ENCODE results near the gene ZNF106.
A peak's percentile ranks its signal among the peaks of the same experiment; 100 is the strongest.

Gene ZNF106

DNA sequence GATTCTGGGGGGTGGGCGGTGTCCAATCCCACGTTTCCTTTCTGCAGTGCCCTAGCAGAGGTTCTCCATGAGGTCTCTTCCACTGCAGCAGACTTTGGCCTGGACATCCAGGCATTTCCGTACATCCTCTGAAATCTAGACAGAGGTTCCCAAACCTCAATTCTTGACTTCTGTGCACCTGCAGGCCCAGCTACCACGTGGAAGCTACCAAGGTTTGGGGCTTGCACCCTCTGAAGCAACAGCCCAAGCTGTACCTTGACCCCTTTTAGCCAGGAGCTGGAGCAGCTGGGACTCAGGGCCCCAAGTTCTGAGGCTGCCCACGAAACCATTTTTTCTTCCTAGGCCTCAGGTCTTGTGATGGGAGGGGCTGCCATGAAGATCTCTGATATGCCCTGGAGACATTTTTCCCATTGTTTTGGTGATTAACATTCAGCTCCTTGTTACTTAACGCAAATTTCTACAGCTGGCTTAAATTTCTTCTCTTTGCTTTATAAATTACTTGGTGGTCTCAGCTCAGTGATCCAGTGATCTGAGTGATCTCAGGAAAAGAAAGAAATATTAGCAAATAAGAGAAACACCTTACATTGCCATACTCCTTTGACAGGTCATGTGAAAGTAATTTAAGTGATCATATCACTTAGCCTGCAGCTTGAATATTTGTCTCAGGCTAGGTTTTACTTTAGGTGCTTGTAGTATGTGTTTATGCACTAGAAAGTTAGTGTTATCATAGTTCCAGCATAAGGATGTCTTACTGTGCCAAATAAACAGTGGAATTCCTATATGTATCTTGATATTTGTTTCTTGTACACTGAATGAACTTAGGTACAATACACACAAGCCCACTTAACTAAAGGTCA lies 7.5 kb upstream of the ZNF106 start:
- ChIA-PET POLR2A (no interaction called here), CTCF (interaction anchor here (1.2 to 2.7 kb wide), 4 partner anchors 12 to 46 kb away, joined by 3 to 10 read pairs (median 6); no protein-coding TSS in a partner anchor)
- Histone ChIP-seq H3K27me3 (replicated peaks in 2 of 5; ENCODE audit: control insufficient read depth in 4 of 5, insufficient read depth in 5 of 5, low read length in 4 of 5) (no peaks in the 10 kb centered on the region), H3K4me3 (ENCODE audit: control insufficient read depth in 1 of 7, extremely low read depth in 1 of 7, insufficient read depth in 4 of 7, low read depth in 2 of 7, low read length in 6 of 7) (no peak overlapping the region), H3K4me1 (ENCODE audit: control extremely low read depth in 1 of 4, control insufficient read depth in 4 of 4, insufficient read depth in 4 of 4, low read length in 3 of 4) (peaks cover 23 to 66% (median 46%) of the 10 kb centered on the region in 4 experiments), H3K9me3 (ENCODE audit: control extremely low read depth in 1 of 5, control insufficient read depth in 4 of 5, insufficient read depth in 2 of 5, low read depth in 1 of 5, low read length in 4 of 5) (no peaks in the 10 kb centered on the region), H3K27ac (ENCODE audit: insufficient read depth in 1 of 2, low read depth in 1 of 2, low read length in 2 of 2, poor library complexity in 1 of 2, severe bottlenecking in 2 of 2) (peak overlapping the region in 1 of 2 experiments; percentile 17), H3K36me3 (ENCODE audit: control insufficient read depth in 4 of 4, insufficient read depth in 4 of 4, low read length in 3 of 4) (no peaks in the 10 kb centered on the region)
- no peak for DNase-seq
- 73% methylated on average over 4 of the region's 6 CpGs for WGBS (ENCODE audit: insufficient coverage)

DNA sequence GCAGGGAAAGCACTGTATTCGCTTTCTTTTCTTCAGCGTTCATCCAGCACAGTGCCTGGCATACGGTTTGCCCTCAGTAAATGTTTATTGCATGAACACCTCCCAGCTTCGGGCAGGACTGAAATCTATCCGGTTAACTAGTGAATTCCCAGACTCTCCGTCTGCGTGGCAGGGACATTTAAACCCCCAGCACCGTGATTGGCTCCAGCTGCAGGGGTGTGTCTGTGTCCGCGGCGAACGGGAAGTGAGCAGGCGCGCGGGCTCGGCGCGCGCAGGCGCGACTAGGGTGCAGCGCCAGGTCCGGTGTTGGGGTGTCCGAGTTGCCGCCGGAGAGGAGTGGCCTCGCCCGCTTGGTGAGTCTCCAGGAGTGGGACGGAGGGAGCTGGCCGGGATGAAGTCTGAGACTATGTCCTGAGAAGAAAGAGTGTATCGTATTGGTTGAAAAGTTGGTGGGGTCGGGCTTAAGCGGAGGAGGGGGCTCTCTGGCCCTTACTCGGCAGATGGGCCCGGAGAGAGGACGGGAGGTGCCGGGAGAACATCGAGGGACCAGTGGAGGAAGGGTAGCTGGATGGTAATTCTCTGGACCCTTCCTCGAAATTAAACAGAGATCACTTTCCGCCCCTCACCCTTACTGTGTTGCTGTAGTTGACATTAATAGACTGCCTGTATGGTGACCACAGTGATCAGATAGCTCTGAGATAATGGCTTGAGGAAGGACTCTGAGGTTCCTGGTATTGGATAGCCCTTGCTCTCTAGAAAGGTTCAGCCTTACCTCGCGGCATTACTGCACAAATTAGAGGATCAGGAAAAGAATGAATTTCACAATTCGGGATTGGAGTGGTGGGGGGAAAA lies 4.6 kb upstream of the ZNF106 start, which contains the start of gene SNAP23:
SNAP23 (plus strand) TSS at position 274 of the 852 bp plus-strand sequence. CDS start 16,213 bp downstream, outside the sequence.
- Histone ChIP-seq H3K9me3 (ENCODE audit: control extremely low read depth in 1 of 5, control insufficient read depth in 4 of 5, insufficient read depth in 2 of 5, low read depth in 1 of 5, low read length in 4 of 5) (no peaks in the 10 kb centered on the region), H3K4me1 (ENCODE audit: control extremely low read depth in 1 of 4, control insufficient read depth in 4 of 4, insufficient read depth in 4 of 4, low read length in 3 of 4) (peaks cover 25 to 68% (median 46%) of the 10 kb centered on the region in 4 experiments), H3K4me3 (ENCODE audit: control insufficient read depth in 1 of 7, extremely low read depth in 1 of 7, insufficient read depth in 4 of 7, low read depth in 2 of 7, low read length in 6 of 7) (peak within 1 kb of the TSS; percentile 81 to 97 (median 90)), H3K27me3 (replicated peaks in 2 of 5; ENCODE audit: control insufficient read depth in 4 of 5, insufficient read depth in 5 of 5, low read length in 4 of 5) (no peaks in the 10 kb centered on the region), H3K27ac (ENCODE audit: insufficient read depth in 1 of 2, low read depth in 1 of 2, low read length in 2 of 2, poor library complexity in 1 of 2, severe bottlenecking in 2 of 2) (peak within 1 kb of the TSS; percentile 68 to 86), H3K36me3 (ENCODE audit: control insufficient read depth in 4 of 4, insufficient read depth in 4 of 4, low read length in 3 of 4) (no peaks in the 10 kb centered on the region)
- WGBS (ENCODE audit: insufficient coverage), result 0% methylated on average over 35 of the region's 43 CpGs
- ChIA-PET CTCF (interaction anchor here (0.6 to 1.7 kb wide), 6 partner anchors 9 to 24 kb away, joined by 3 to 6 read pairs (median 4); no protein-coding TSS in a partner anchor), POLR2A (interaction anchor here (1.2 to 1.4 kb wide), 2 partner anchors 8 to 15 kb away, joined by 3 to 4 read pairs; no protein-coding TSS in a partner anchor)
- DNase-seq, result peak; percentile 78 to 87 (median 83)

DNA sequence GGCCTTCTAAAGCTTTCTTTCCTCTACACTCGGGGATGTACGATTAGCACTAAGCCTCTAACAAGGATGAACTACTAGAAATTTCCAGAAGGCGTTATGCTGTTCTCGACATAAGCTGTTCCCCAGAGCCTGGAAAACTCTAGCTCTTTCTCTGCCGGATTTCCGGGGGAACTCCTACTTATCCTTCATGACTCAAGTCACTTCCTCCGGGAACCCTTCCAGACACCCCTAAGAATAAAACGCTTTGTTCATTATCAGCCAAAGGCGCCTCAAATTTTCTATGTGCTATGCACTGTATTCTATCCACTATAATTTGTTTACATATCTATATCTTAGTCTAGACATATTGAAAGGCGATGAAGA lies 4.0 kb upstream of the ZNF106 start:
- WGBS (ENCODE audit: insufficient coverage), result 4% methylated on average over 7 of the region's 10 CpGs
- H3K36me3 ChIP-seq (ENCODE audit: control insufficient read depth in 4 of 4, insufficient read depth in 4 of 4, low read length in 3 of 4), result no peaks in the 10 kb centered on the region
- no peaks in the 10 kb centered on the region for H3K9me3 ChIP-seq (ENCODE audit: control extremely low read depth in 1 of 5, control insufficient read depth in 4 of 5, insufficient read depth in 2 of 5, low read depth in 1 of 5, low read length in 4 of 5)
- H3K27ac ChIP-seq (ENCODE audit: insufficient read depth in 1 of 2, low read depth in 1 of 2, low read length in 2 of 2, poor library complexity in 1 of 2, severe bottlenecking in 2 of 2), result peak overlapping the region; percentile 68 to 86
- peaks cover 23 to 62% (median 40%) of the 10 kb centered on the region in 4 experiments for H3K4me1 ChIP-seq (ENCODE audit: control extremely low read depth in 1 of 4, control insufficient read depth in 4 of 4, insufficient read depth in 4 of 4, low read length in 3 of 4)
- ChIA-PET CTCF (interaction anchor here (0.9 to 1.7 kb wide), 5 partner anchors 9 to 23 kb away, joined by 3 to 6 read pairs (median 4); no protein-coding TSS in a partner anchor), POLR2A (interaction anchor here (1.2 kb wide), 1 partner anchor 9 kb away, joined by 3 read pairs; no protein-coding TSS in a partner anchor)
- H3K27me3 ChIP-seq (replicated peaks in 2 of 5; ENCODE audit: control insufficient read depth in 4 of 5, insufficient read depth in 5 of 5, low read length in 4 of 5), result no peaks in the 10 kb centered on the region
- peak overlapping the region; percentile 81 to 97 (median 90) for H3K4me3 ChIP-seq (ENCODE audit: control insufficient read depth in 1 of 7, extremely low read depth in 1 of 7, insufficient read depth in 4 of 7, low read depth in 2 of 7, low read length in 6 of 7)
- DNase-seq, result no peak

DNA sequence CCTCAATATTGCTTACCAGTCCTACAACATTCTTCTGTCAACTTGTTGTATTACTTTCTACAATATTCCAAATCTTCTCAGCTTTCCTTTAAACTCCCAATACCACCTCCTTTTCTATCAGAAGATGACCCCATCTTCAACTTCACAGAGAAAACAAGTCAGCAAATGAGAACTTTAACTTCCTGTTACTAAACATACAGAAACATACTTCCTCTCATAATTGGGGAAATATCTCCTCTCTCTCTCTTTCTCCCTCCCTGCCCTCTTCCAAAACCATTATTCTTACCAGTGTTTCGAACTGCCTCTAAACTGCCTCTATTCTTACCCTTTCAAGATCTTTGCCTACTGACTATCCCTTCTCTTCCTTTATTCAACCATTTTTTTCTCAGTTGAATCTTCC lies 2.7 kb upstream of the ZNF106 start:
- CTCF ChIA-PET, result no interaction called here
- H3K27ac ChIP-seq (ENCODE audit: insufficient read depth in 1 of 2, low read depth in 1 of 2, low read length in 2 of 2, poor library complexity in 1 of 2, severe bottlenecking in 2 of 2), result no peak overlapping the region
- H3K4me3 ChIP-seq (ENCODE audit: control insufficient read depth in 1 of 7, extremely low read depth in 1 of 7, insufficient read depth in 4 of 7, low read depth in 2 of 7, low read length in 6 of 7), result peak overlapping the region in 3 of 7 experiments; percentile 11 to 38 (median 34)
- H3K4me1 ChIP-seq (ENCODE audit: control extremely low read depth in 1 of 4, control insufficient read depth in 4 of 4, insufficient read depth in 4 of 4, low read length in 3 of 4), result peaks cover 21 to 55% (median 38%) of the 10 kb centered on the region in 4 experiments
- DNase-seq, result no peak
- no peaks in the 10 kb centered on the region for H3K27me3 ChIP-seq (replicated peaks in 2 of 5; ENCODE audit: control insufficient read depth in 4 of 5, insufficient read depth in 5 of 5, low read length in 4 of 5)
- no peaks in the 10 kb centered on the region for H3K36me3 ChIP-seq (ENCODE audit: control insufficient read depth in 4 of 4, insufficient read depth in 4 of 4, low read length in 3 of 4)
- WGBS (ENCODE audit: insufficient coverage), result 70% methylated on average over 1 of the region's 1 CpG
- POLR2A ChIA-PET, result interaction anchor here (1.0 kb wide), 1 partner anchor 55 kb away, joined by 10 read pairs; the partner anchor contains the start of genes HAUS2 and LRRC57
- no peaks in the 10 kb centered on the region for H3K9me3 ChIP-seq (ENCODE audit: control extremely low read depth in 1 of 5, control insufficient read depth in 4 of 5, insufficient read depth in 2 of 5, low read depth in 1 of 5, low read length in 4 of 5)

DNA sequence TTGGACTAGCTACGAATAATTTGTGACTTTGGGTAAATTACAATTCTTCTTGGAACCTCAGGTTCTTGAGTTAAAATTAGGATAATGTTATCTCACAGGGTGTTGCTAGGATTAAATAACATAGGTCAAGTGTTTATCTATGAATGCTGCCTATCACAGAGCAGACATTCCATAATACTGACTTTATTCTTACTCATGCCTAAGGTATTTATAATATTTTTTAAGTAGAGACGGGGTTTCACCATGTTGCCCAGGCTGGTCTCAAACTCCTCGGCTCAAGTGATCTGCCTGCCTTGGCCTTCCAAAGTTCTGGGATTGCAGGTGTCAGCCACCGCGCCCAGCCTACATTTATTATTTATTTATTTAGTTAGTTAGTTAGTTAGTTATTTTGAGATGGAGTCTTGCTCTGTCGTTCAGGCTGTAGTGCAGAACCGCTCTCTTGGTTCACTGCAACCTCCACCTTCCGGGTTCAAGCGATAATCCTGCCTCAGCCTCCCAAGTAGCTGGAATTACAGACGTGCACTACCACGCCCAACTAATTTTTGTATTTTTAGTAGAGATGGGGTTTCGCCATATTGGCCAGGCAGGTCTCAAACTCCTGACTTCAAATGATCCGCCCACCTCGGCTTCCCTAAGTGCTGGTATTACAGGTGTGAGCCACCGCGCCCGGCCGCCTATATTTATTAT lies 741 bp upstream of the ZNF106 start:
- CTCF ChIA-PET, result interaction anchor here (0.9 to 1.5 kb wide), 7 partner anchors 8 to 719 kb away, joined by 3 to 7 read pairs (median 3); partner anchors contain the start of genes HAUS2 and LRRC57
- POLR2A ChIA-PET, result interaction anchor here (1.3 kb wide), 1 partner anchor 19 kb away, joined by 6 read pairs; no protein-coding TSS in a partner anchor
- no peak for DNase-seq
- Histone ChIP-seq H3K27ac (ENCODE audit: insufficient read depth in 1 of 2, low read depth in 1 of 2, low read length in 2 of 2, poor library complexity in 1 of 2, severe bottlenecking in 2 of 2) (peak overlapping the region; percentile 95 to 98), H3K36me3 (ENCODE audit: control insufficient read depth in 4 of 4, insufficient read depth in 4 of 4, low read length in 3 of 4) (no peaks in the 10 kb centered on the region), H3K4me3 (ENCODE audit: control insufficient read depth in 1 of 7, extremely low read depth in 1 of 7, insufficient read depth in 4 of 7, low read depth in 2 of 7, low read length in 6 of 7) (peak overlapping the region in 6 of 7 experiments; percentile 86 to 100 (median 97)), H3K4me1 (ENCODE audit: control extremely low read depth in 1 of 4, control insufficient read depth in 4 of 4, insufficient read depth in 4 of 4, low read length in 3 of 4) (peaks cover 21 to 41% (median 32%) of the 10 kb centered on the region in 4 experiments), H3K9me3 (ENCODE audit: control extremely low read depth in 1 of 5, control insufficient read depth in 4 of 5, insufficient read depth in 2 of 5, low read depth in 1 of 5, low read length in 4 of 5) (no peaks in the 10 kb centered on the region), H3K27me3 (replicated peaks in 2 of 5; ENCODE audit: control insufficient read depth in 4 of 5, insufficient read depth in 5 of 5, low read length in 4 of 5) (no peaks in the 10 kb centered on the region)
- WGBS (ENCODE audit: insufficient coverage), result 100% methylated on average over 3 of the region's 18 CpGs

DNA sequence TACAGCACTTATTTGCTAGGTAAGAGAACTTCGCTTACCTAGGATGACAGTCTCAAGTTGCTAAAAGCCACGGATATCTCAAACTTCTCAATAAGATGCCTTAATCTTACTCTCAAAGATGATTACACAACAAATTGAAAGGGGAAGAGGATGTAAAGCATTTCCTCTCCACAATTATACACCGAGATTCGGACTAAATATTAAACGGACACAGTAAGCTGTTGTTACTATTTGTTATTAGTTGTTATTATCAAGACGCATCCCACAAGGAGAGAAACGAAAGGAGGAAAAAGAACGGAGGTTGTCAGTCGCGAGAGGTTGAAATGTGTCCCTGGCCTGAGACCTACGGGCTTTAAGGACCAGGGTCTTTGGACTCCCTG lies 660 bp downstream of the ZNF106 start:
- CTCF ChIA-PET, result interaction anchor here (1.1 to 1.5 kb wide), 6 partner anchors 9 to 58 kb away, joined by 3 to 7 read pairs (median 4); partner anchors contain the start of genes HAUS2 and LRRC57
- Histone ChIP-seq H3K4me3 (ENCODE audit: control insufficient read depth in 1 of 7, extremely low read depth in 1 of 7, insufficient read depth in 4 of 7, low read depth in 2 of 7, low read length in 6 of 7) (peak overlapping the region; percentile 78 to 100 (median 96)), H3K36me3 (ENCODE audit: control insufficient read depth in 4 of 4, insufficient read depth in 4 of 4, low read length in 3 of 4) (peaks cover 0 to 3% (median 1%) of the 10 kb centered on the region in 4 experiments), H3K9me3 (ENCODE audit: control extremely low read depth in 1 of 5, control insufficient read depth in 4 of 5, insufficient read depth in 2 of 5, low read depth in 1 of 5, low read length in 4 of 5) (no peaks in the 10 kb centered on the region), H3K4me1 (ENCODE audit: control extremely low read depth in 1 of 4, control insufficient read depth in 4 of 4, insufficient read depth in 4 of 4, low read length in 3 of 4) (peaks cover 15 to 32% (median 26%) of the 10 kb centered on the region in 4 experiments), H3K27me3 (replicated peaks in 2 of 5; ENCODE audit: control insufficient read depth in 4 of 5, insufficient read depth in 5 of 5, low read length in 4 of 5) (no peaks in the 10 kb centered on the region), H3K27ac (ENCODE audit: insufficient read depth in 1 of 2, low read depth in 1 of 2, low read length in 2 of 2, poor library complexity in 1 of 2, severe bottlenecking in 2 of 2) (peak overlapping the region; percentile 77 to 98)
- POLR2A ChIA-PET, result interaction anchor here (1.3 kb wide), 1 partner anchor 21 kb away, joined by 6 read pairs; no protein-coding TSS in a partner anchor
- 0% methylated on average over 7 of the region's 11 CpGs for WGBS (ENCODE audit: insufficient coverage)
- peak in 2 of 3 donors; percentile 47 to 63 for DNase-seq

Measured in common myeloid progenitor, CD34-positive (primary cell).